ENCODE results near the gene IFI27L2.

- TF ChIP-seq CTCF (IDR thresholded peaks at IDR 0.05) (no peak), POLR2A (IDR thresholded peaks at IDR 0.05) (no peak), POLR2AphosphoS5 (IDR thresholded peaks at IDR 0.05; ENCODE audit: insufficient read depth in 1 of 2, low read depth in 1 of 2) (no peak)
Observed at GRCh38 chr14:94100847-94101246, 28.6 kb downstream of the IFI27L2 start.

Measured in vagina (tissue), 2 donors.